GM19023 (cell line): Measurements from ENCODE around the gene NDFIP1.
"Not testable (repeated sequence)": the region's sequence is repeated elsewhere in the genome, so short reads cannot be mapped to it uniquely, and the experiment has no call there.

Experiments
- ATAC-seq: cut with Tn5 transposase; IDR thresholded peaks from one replicate; pipeline ENCODE4 v1.9.1; 2021; ENCODE audit warnings: mild to moderate bottlenecking, moderate library complexity; ENCODE audit not compliant: unreplicated experiment

The NDFIP1 gene

GRCh38 chr5:142182840-142183239, 74.3 kb downstream of the NDFIP1 start:
- ATAC-seq = no peak

GRCh38 chr5:142183561-142183960, 75.0 kb downstream of the NDFIP1 start:
- ATAC-seq = no peak

GRCh38 chr5:142184988-142185387, 76.4 kb downstream of the NDFIP1 start:
- no peak for ATAC-seq

GRCh38 chr5:142186514-142186856, 77.9 kb downstream of the NDFIP1 start:
- ATAC-seq = no peak

- ATAC-seq = no peak
Measured at GRCh38 chr5:142186857-142187594, 78.4 kb downstream of the NDFIP1 start.

GRCh38 chr5:142188691-142189090, 80.1 kb downstream of the NDFIP1 start:
- not testable (repeated sequence) for ATAC-seq

- ATAC-seq = no peak
Measured at GRCh38 chr5:142189813-142190212, 81.2 kb downstream of the NDFIP1 start.

- no peak for ATAC-seq
Measured at GRCh38 chr5:142191776-142192175, 83.2 kb downstream of the NDFIP1 start.

- ATAC-seq = no peak
Measured at GRCh38 chr5:142192286-142193113, 83.9 kb downstream of the NDFIP1 start.

GRCh38 chr5:142193114-142193428, 84.5 kb downstream of the NDFIP1 start:
- no peak for ATAC-seq

GRCh38 chr5:142197098-142197497, 88.5 kb downstream of the NDFIP1 start:
- ATAC-seq = no peak

- ATAC-seq = no peak
Measured at GRCh38 chr5:142197781-142198180, 89.2 kb downstream of the NDFIP1 start.

- no peak for ATAC-seq
Measured at GRCh38 chr5:142199388-142199787, 90.8 kb downstream of the NDFIP1 start.

GRCh38 chr5:142200387-142200786, 91.8 kb downstream of the NDFIP1 start:
- no peak for ATAC-seq

GRCh38 chr5:142201471-142201887, 92.9 kb downstream of the NDFIP1 start:
- no peak for ATAC-seq

- ATAC-seq = no peak
Measured at GRCh38 chr5:142202282-142202681, 93.7 kb downstream of the NDFIP1 start.
